CD4-positive, CD25-positive, alpha-beta regulatory T cell (primary cell): Measurements from ENCODE around the gene ANXA3. TPM values are rescaled to one million over a fixed set of nuclear protein-coding genes. Genes with fewer than 3 reads are reported as not detected.

Experiments
- ATAC-seq, 2 donors: fragments of 150-1000 bp; cut with Tn5 transposase; one replicate each; pipeline ENCODE4 v1.10.0; 2021; ENCODE audit warnings: low read depth in 2 of 2, moderate number of reproducible peaks in 2 of 2, moderate library complexity in 1 of 2
- DNase-seq, 3 donors: peaks; one replicate each; pipeline versions ENCODE4 v3.0.0 to v3.0.0-alpha.2; 2012 to 2022; ENCODE audit warnings: mixed read lengths in 1 of 3
- H3K27ac ChIP-seq: one replicate; pipeline ENCODE4 v1.7.0; 2013; ENCODE audit warnings: mild to moderate bottlenecking, low read length; ENCODE audit not compliant: insufficient read depth, poor library complexity, severe bottlenecking
- H3K27me3 ChIP-seq: one replicate; pipeline ENCODE4 v1.7.0; 2013; ENCODE audit warnings: low read length; ENCODE audit not compliant: control insufficient read depth, insufficient read depth
- H3K36me3 ChIP-seq: one replicate; pipeline ENCODE4 v1.7.0; 2013; ENCODE audit warnings: mild to moderate bottlenecking, low read length, moderate library complexity; ENCODE audit not compliant: control insufficient read depth, insufficient read depth
- H3K4me1 ChIP-seq: 2 replicates; pipeline ENCODE4 v1.7.0; 2013; ENCODE audit warnings: mild to moderate bottlenecking, low read length; ENCODE audit not compliant: insufficient read depth, control insufficient read depth, poor library complexity, severe bottlenecking
- H3K4me3 ChIP-seq: one replicate; pipeline ENCODE4 v1.7.0; 2013; ENCODE audit warnings: low read depth, mild to moderate bottlenecking, low read length, moderate library complexity
- H3K9me3 ChIP-seq, 2 experiments: 1 replicate in 1 of 2; 2 replicates in 1 of 2; pipeline ENCODE4 v1.7.0; 2013; ENCODE audit warnings: low read length in 2 of 2, mild to moderate bottlenecking in 1 of 2, moderate library complexity in 1 of 2; ENCODE audit not compliant: control insufficient read depth in 2 of 2
- H3K27ac Mint-ChIP-seq, 3 donors: one replicate each; pipeline ENCODE4 v1.8.0; 2020 to 2022; ENCODE audit warnings: mild to moderate bottlenecking in 3 of 3, mixed read lengths in 3 of 3, moderate library complexity in 2 of 3
- H3K27me3 Mint-ChIP-seq: one replicate; pipeline ENCODE4 v1.8.0; 2022; ENCODE audit warnings: mild to moderate bottlenecking, mixed read lengths
- H3K36me3 Mint-ChIP-seq: one replicate; pipeline ENCODE4 v1.8.0; 2020; ENCODE audit warnings: mixed read lengths
- H3K4me1 Mint-ChIP-seq, 4 donors: one replicate each; pipeline ENCODE4 v1.8.0; 2020 to 2022; ENCODE audit warnings: mixed read lengths in 4 of 4, mild to moderate bottlenecking in 1 of 4
- H3K4me3 Mint-ChIP-seq, 4 donors: one replicate each; pipeline ENCODE4 v1.8.0; 2020 to 2022; ENCODE audit warnings: mild to moderate bottlenecking in 4 of 4, mixed read lengths in 4 of 4, moderate library complexity in 3 of 4
- H3K9me3 Mint-ChIP-seq, 7 donors: one replicate each; pipeline ENCODE4 v1.8.0; 2020 to 2022; ENCODE audit warnings: mixed read lengths in 7 of 7, mild to moderate bottlenecking in 3 of 7, moderate library complexity in 2 of 7
- polyA plus RNA-seq, 4 donors: library from polyadenylated mRNA; unstranded; fragments of 300-500 nt; fragmentation: Illumina TruSeq; gene quantifications; one replicate each; pipeline ENCODE4 v1.2.3, GENCODE V29; 2021
- total RNA-seq: library from RNA; stranded (reverse); gene quantifications from one replicate; pipeline ENCODE4 v1.2.3, GENCODE V29; 2022

Gene ANXA3
- total and polyA plus RNA-seq, 5 donors from 2014 or later: not detected

- H3K27ac Mint-ChIP-seq: no peak overlapping the region
- H3K4me3 ChIP-seq: no peak overlapping the region
- no peaks in the 10 kb centered on the region for H3K9me3 ChIP-seq
- H3K9me3 Mint-ChIP-seq: peaks cover 0 to 4% (median 0%) of the 10 kb centered on the region in 7 donors
- ATAC-seq (no peak), DNase-seq (no peak)
- peaks cover 37% of the 10 kb centered on the region for H3K27me3 Mint-ChIP-seq
- no peak overlapping the region for H3K4me3 Mint-ChIP-seq
- no peaks in the 10 kb centered on the region for H3K4me1 Mint-ChIP-seq
- no peak overlapping the region for H3K27ac ChIP-seq
- no peaks in the 10 kb centered on the region for H3K36me3 ChIP-seq
- no peaks in the 10 kb centered on the region for H3K4me1 ChIP-seq
- H3K27me3 ChIP-seq: peaks cover 15% of the 10 kb centered on the region
- no peaks in the 10 kb centered on the region for H3K36me3 Mint-ChIP-seq
These were observed 5.1 kb downstream of the ANXA3 start for GRCh38 chr4:78556665-78557064.

GRCh38 chr4:78557841-78558240, 6.3 kb downstream of the ANXA3 start:
- ATAC-seq: no peak
- H3K27me3 Mint-ChIP-seq: peaks cover 37% of the 10 kb centered on the region
- no peak overlapping the region for H3K27ac Mint-ChIP-seq

DNA sequence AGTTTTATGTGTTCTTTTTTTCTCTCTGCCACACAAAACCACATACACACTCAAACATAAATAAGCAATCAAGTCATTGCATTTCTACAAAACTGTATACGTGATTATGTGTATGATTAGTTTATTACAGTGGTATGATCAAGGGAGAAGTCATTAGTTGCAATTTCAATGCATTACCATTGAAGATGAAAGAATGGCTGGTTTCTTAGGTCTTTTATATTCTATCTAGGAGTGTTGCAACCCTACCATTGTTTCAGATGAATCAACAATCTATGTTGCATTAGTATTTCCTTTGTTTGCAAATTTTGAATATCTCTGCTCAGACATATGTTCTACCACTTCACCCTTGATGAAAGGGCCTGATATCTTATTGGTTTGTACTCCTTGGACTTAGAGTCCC, 6.8 kb downstream of the ANXA3 start:
- Histone ChIP-seq H3K27me3 (peaks cover 13% of the 10 kb centered on the region), H3K4me3 (no peak overlapping the region), H3K4me1 (no peaks in the 10 kb centered on the region), H3K9me3 (no peaks in the 10 kb centered on the region), H3K36me3 (no peaks in the 10 kb centered on the region), H3K27ac (no peak overlapping the region)
- Mint-ChIP-seq H3K27me3 (peaks cover 33% of the 10 kb centered on the region), H3K4me1 (no peaks in the 10 kb centered on the region), H3K9me3 (peaks cover 0 to 4% (median 0%) of the 10 kb centered on the region in 7 donors), H3K27ac (no peak overlapping the region), H3K4me3 (no peak overlapping the region), H3K36me3 (no peaks in the 10 kb centered on the region)
- no peak for DNase-seq
- no peak for ATAC-seq

More at GRCh38 chr4:78557841-78558240, 6.3 kb downstream of the ANXA3 start:
- Histone ChIP-seq H3K4me3 (no peak overlapping the region), H3K27ac (no peak overlapping the region), H3K36me3 (no peaks in the 10 kb centered on the region), H3K27me3 (peaks cover 15% of the 10 kb centered on the region), H3K9me3 (no peaks in the 10 kb centered on the region), H3K4me1 (no peaks in the 10 kb centered on the region)
- Mint-ChIP-seq H3K36me3 (no peaks in the 10 kb centered on the region), H3K4me1 (no peaks in the 10 kb centered on the region), H3K4me3 (no peak overlapping the region), H3K9me3 (peaks cover 0 to 4% (median 0%) of the 10 kb centered on the region in 7 donors)
- no peak for DNase-seq

GRCh38 chr4:78560296-78560963, 8.9 kb downstream of the ANXA3 start:
- DNase-seq (no peak), ATAC-seq (no peak)
- Histone ChIP-seq H3K27me3 (peaks cover 8% of the 10 kb centered on the region), H3K4me1 (no peaks in the 10 kb centered on the region), H3K9me3 (no peaks in the 10 kb centered on the region), H3K27ac (no peak overlapping the region), H3K36me3 (no peaks in the 10 kb centered on the region), H3K4me3 (no peak overlapping the region)
- Mint-ChIP-seq H3K4me1 (no peaks in the 10 kb centered on the region), H3K27me3 (peaks cover 25% of the 10 kb centered on the region), H3K36me3 (no peaks in the 10 kb centered on the region), H3K27ac (no peak overlapping the region), H3K9me3 (peaks cover 0 to 4% (median 0%) of the 10 kb centered on the region in 7 donors), H3K4me3 (no peak overlapping the region)

- no peak overlapping the region for H3K4me3 Mint-ChIP-seq
- Histone ChIP-seq H3K36me3 (no peaks in the 10 kb centered on the region), H3K4me3 (no peak overlapping the region), H3K9me3 (no peaks in the 10 kb centered on the region), H3K27ac (no peak overlapping the region), H3K27me3 (peaks cover 5% of the 10 kb centered on the region), H3K4me1 (no peaks in the 10 kb centered on the region)
- no peak for DNase-seq
- H3K27ac Mint-ChIP-seq: no peak overlapping the region
- no peaks in the 10 kb centered on the region for H3K36me3 Mint-ChIP-seq
- H3K4me1 Mint-ChIP-seq: no peaks in the 10 kb centered on the region
- ATAC-seq: no peak
- peaks cover 0 to 5% (median 0%) of the 10 kb centered on the region in 7 donors for H3K9me3 Mint-ChIP-seq
- peaks cover 19% of the 10 kb centered on the region for H3K27me3 Mint-ChIP-seq
These were observed 10.1 kb downstream of the ANXA3 start for GRCh38 chr4:78561677-78562076.

DNA sequence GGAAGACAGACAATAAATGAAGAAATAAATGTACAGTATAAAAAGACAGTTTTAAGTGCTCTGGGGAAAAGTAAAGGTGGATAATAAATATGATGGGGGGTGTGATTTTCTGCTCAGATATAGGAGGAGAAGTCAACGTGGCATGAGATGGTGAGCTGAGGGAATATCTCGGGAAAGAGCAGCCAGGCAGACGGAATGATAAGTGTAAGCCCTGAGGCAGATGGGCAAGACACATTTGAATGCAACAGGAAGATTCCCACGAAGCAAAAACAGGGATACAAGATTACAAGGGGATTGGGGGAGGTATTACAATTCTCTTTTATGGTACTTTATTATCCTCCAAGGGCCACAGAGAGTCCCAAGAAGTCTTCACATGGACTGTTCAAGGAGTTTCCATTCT, 11.1 kb downstream of the ANXA3 start:
- ATAC-seq: no peak
- H3K27ac ChIP-seq: no peak overlapping the region
- Mint-ChIP-seq H3K27me3 (peaks cover 14% of the 10 kb centered on the region), H3K36me3 (no peaks in the 10 kb centered on the region), H3K4me3 (no peak overlapping the region), H3K27ac (no peak overlapping the region), H3K4me1 (no peaks in the 10 kb centered on the region), H3K9me3 (peaks cover 0 to 3% (median 0%) of the 10 kb centered on the region in 7 donors)
- H3K36me3 ChIP-seq: no peaks in the 10 kb centered on the region
- H3K27me3 ChIP-seq: peaks cover 5% of the 10 kb centered on the region
- no peaks in the 10 kb centered on the region for H3K9me3 ChIP-seq
- no peak overlapping the region for H3K4me3 ChIP-seq
- DNase-seq: no peak
- no peaks in the 10 kb centered on the region for H3K4me1 ChIP-seq

DNA sequence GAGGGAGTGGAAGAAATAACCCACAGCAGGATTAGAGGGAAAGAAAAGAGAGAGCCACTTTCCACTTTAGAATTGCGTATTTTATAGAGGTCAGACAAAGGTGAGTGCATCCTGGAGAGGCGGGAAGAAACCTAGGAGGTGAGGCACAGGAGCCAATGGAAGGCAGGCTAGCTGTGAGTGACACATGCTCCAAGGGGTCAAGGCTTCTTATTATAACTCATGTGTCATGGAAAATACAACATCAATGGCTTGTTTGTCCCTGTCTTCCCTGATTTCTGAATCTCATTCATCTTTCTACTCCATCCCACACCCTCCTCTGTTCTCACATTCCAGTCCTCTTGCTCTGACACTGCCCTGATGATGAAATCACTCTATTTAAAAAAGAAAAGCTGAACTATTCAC, 14.4 kb downstream of the ANXA3 start:
- H3K36me3 ChIP-seq: no peaks in the 10 kb centered on the region

GRCh38 chr4:78566834-78567499, 15.4 kb downstream of the ANXA3 start:
- ATAC-seq (no peak), DNase-seq (no peak)
- H3K9me3 ChIP-seq: no peaks in the 10 kb centered on the region
- no peaks in the 10 kb centered on the region for H3K36me3 ChIP-seq
- Mint-ChIP-seq H3K4me1 (no peaks in the 10 kb centered on the region), H3K27ac (no peak overlapping the region), H3K27me3 (peaks cover 19% of the 10 kb centered on the region), H3K9me3 (peaks cover 0 to 3% (median 0%) of the 10 kb centered on the region in 7 donors), H3K4me3 (no peak overlapping the region), H3K36me3 (no peaks in the 10 kb centered on the region)
- no peak overlapping the region for H3K27ac ChIP-seq
- no peaks in the 10 kb centered on the region for H3K4me1 ChIP-seq
- H3K4me3 ChIP-seq: no peak overlapping the region
- H3K27me3 ChIP-seq: peaks cover 7% of the 10 kb centered on the region

More for the DNA sequence above, 14.4 kb downstream of the ANXA3 start:
- Mint-ChIP-seq H3K36me3 (no peaks in the 10 kb centered on the region), H3K4me3 (no peak overlapping the region), H3K27ac (no peak overlapping the region), H3K27me3 (peaks cover 14% of the 10 kb centered on the region), H3K9me3 (peaks cover 0 to 3% (median 0%) of the 10 kb centered on the region in 7 donors), H3K4me1 (no peaks in the 10 kb centered on the region)
- no peaks in the 10 kb centered on the region for H3K9me3 ChIP-seq
- DNase-seq (no peak), ATAC-seq (no peak)
- no peaks in the 10 kb centered on the region for H3K4me1 ChIP-seq
- H3K27me3 ChIP-seq: peaks cover 9% of the 10 kb centered on the region
- no peak overlapping the region for H3K27ac ChIP-seq
- no peak overlapping the region for H3K4me3 ChIP-seq
